NCI-H1048 (cell line): ENCODE measurements around the gene ZNF580.

ENCODE experiments used
- DNase-seq: peaks from one replicate; lab custom pipeline; 2025; lab: John Stamatoyannopoulos, UW

ZNF580 gene

DNA sequence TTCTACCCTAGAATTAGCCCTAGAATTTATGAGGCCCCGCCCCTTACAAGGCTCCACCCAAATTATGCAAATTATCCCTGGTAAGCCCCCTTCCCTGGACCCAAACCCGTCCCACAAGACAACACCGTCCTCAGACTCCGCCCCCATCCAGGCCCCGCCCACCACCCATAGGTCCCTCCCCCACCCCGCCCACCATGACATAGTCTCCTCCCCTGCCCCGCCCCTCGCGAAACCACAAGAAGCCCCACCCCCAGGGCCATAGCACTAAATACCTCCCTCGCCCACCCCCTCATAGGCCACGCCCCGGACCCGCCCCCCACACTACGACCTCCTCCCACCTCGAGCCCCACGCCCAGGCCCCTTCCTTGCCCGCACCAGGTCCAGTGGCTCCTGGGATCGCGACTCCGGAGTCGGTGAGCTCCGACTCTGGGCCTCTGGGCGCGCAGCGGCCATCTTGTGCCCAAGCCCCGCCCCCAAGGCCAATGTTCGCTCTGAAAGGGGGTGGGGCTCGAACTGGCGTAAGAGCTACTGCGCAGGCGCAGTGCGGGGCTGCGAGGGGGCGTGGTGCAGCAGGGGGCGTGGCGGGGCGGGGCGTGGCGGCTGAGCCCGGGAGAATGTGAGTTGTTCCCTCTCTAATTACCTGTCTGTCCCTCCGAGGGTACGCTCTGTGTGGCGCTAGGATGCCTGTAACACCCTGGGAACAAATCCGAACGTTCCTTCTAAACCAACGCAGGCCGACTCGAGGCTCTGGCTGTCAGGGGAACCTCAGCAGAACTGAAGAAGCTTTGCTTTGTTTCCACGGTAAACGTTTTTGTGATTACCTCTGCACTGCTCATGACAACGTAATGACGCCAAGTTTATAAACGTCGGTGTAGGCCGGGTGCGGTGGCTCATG, 16.4 kb upstream of the ZNF580 start, which contains the start of gene ZNF784:
Gene ZNF784 (minus strand): TSS at position 458 of the 895 bp plus-strand sequence. CDS start 5 bp downstream, at position 453.
- peak; percentile 79 for DNase-seq

DNA sequence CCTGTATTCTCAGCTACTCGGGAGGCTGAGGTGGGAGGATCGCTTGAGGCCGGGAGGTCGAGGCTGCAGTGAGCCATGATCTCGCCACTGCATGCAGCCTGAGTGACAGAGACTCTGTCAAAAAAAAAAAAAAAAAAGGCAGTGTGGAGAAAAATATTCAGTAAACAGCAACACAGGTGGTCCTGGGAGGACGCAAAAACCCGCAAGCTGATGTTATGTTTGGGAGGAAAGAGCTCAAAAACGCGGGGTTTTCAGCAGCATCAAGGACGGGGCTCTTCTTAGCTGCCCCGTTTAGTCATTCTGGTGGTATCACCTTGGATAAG, 15.8 kb upstream of the ZNF580 start:
- no peak for DNase-seq

DNA sequence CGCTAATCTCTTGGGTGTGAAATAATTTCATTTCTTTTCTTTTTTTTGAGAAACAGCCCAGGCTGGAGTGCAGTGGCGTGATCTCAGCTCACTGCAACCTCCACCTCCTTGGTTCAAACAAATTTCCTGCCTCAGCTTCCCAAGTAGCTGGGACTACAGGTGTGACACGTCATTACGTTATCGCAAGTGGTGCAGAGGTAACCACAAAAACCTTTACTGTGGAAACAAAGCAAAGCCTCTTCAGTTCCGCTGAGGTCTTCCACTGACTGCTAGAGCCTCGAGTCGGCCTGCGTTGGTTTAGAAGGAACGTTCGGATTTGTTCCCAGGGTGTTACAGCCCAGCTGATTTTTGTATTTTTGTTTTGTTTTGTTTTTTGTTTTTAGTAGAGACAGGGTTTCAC, 14.5 kb upstream of the ZNF580 start:
- DNase-seq, result no peak

DNA sequence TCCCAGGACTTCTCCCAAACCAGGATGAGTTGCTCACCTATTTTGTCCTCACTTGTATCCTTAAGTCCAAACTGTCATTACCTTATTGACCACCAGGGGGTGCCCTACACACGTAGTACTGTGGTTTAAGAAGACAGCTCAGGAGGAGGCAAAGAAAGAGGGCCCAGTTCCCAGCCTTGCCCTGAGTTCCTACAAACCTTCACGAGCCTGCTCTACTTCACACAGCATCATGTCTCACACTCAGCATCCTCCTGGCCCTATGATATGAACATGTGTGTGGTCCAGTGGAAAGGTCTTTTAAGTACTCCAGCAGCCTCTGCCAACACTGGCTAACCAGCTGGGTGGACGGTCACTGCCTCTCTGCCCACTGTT, 8.4 kb upstream of the ZNF580 start:
- DNase-seq, result peak; percentile 86

DNA sequence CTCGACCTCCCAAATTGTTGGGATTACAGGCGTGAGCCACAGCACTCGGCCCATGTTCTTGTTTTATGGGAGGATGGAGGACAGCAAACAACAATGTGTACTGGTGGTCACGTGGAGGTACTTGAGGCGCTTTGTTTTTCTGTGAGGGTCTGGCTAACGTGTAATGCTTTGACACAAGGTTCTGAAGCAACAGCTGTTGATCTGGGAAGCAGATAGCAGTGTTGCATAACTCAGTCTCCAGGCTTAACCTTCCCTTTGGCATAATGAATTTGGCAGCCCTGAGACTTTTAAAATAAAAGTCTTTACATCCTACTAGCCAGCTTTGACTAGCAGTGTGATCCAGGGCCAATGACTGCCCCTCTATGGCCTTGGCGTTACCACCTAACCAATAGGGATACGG, 6.9 kb upstream of the ZNF580 start:
- DNase-seq, result no peak

DNA sequence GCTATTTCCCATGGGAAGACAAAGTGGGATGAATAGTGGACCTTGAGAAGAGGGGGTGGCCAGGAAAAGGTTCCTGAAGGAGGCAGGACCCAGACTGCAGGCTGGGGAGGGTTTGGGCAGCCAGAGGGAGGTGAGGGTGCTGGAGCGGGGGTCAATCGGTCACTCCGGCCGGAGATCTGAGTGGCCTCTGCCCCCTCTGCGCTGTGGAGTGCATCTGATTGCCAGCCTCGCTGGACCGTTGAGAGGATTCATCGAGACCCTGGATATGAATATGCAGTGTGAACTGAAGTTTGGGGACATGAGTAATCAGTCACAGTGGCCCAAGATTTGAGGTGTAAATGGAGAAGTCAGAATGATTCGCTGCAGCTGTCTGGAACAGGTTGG, 5.5 kb upstream of the ZNF580 start:
- no peak for DNase-seq

DNA sequence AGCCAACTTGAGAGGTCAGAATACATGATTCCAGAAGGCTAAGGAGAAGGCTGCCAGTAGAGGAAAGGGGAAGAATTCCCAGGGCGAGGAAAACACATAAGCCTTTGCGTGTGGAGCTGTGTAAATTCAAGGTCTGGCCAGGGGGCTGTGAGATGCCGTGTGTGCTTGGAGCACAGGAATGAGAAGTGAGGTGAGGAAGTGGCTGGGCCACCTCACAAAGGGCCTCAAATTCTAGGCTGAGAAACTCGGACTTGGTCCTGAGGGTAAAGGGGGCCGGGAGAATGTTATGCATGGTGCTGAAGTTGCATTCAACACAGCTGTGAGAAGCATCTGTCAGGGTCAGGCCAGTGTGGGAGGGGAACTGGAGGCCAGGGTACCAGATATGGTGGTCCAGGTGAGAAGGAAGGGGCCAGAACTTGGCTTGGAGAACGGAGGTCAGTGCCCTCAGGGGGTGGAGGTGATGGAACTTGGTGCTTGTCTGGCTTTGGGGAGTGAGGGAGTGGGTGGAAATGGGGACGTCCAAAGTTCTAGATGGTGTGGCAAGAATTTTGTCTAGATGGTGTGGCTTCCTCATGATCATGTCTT, 4.9 kb upstream of the ZNF580 start:
- no peak for DNase-seq

DNA sequence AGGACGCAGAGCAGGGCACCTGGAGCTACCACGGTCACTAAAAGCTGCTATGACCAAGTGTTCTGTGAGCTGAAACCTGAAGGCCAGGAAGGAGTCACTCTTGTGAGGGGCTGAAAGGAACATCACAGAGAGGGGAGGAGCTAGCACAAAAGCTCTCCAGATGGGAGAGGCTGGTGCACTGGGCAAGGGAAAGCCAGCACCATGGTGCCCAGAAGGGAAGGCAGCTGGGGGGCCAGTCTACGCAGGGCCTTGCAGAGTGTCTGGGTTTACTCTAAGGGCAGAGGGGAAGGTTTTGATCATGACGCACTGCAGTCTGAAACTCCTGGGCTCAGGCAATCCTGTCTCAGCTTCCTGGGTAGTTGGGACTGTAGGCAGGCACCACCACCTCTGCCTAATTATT, 4.1 kb upstream of the ZNF580 start:
- no peak for DNase-seq

DNA sequence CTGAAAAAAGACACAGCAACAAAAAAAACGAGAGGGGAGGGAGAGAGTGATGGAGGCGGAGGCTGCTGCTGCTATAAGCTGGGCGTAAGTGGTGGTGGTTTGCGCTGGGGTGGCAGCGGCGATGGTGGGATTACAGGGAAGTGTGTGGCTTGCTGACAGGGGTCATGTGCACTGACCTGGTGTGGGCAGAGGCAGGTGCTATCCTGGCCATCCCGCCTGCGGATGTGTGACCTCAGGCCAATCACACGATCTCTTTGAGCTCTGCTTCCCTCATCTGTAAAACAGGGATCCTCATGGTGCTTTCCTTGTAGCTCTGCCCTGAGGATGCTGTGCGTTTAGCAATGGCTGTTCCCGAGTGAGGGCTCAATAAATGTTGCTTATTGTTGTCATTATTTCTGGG, 3.3 kb upstream of the ZNF580 start:
- DNase-seq, result no peak

DNA sequence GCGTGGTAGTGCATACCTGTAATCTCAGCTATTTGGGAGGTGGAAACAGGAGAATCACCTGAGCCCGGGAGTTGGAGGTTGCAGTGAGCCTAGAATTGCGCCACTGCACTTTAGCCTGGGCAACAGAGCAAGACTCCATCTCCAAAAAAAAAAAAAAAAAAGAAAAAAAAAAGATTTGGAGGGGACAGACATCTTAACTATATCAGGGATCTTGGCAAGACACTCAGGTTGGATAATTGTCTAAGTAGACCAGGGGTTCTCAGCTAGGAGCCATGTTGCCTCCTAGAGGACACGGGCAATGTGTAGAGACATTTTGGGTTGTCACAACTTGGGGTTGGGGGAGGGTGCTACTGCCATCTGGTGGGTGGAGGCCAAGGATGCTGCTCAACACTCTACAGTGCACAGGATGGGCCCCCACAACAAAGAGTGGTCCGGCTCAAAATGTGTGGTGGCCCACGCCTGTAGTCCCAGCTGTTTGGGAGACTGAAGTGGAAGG, 1.9 kb upstream of the ZNF580 start:
- DNase-seq, result no peak

DNA sequence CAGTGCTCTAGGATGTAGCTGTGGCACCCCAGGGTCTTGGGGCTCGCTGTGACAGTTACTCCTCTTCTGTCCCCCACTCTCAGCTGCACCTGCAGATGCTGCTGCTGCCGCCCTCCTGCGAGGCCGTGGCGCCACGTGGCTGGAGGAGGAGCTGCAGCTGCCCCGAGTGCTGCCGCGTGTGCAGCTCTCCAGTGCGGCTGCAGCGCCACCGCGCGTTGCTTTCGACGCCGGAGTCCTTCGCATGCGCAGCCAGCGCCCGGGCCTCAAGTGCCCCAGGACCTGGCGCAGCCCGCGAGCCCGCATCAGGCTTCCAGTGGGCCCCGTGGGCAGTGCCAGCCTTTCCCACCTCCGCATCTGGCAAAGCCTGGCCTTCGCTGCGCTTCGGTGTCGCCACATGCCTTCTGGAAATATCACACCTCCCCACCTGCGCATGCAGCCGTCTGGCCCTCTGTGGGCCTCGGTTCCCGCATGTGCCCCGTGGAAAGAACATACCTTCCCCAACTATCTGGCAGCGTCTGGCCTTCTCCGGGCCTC, 692 bp upstream of the ZNF580 start:
- peak; percentile 70 for DNase-seq

DNA sequence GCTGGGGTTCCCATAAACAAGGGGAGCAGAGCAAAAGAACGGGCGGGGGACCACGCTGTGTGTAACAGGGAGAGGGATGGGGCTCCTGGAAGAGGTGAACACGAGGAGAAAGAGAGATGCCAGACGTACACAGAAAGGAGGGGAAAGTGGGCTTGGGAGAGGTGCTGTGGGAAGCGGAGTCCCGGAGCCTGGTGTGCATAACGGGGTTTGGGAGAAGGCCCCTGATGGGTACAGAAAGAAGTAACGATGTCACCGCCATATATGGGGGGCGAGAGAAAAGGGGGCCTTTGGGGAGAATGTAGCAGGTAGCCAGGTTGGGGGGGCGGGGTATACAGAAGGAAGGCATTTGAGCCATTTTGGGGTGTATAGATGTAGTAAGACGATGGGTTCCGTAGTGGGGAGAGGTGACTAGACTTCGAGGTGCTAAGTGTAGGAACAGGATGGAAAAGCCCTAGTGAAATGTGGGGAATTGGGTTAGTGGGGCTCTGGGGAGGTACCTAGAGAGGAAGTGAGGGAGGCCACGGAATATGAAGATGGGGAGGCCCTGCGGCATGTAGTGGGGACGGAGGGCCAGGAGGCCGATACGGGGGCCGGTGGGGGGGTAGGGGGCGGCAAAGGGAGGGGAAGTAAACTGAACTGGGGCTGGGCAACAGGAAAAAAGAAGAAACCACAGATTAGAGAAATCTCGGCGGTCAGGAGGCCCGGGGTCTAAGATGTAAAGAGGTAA, 787 bp downstream of the ZNF580 start:
- no peak for DNase-seq

DNA sequence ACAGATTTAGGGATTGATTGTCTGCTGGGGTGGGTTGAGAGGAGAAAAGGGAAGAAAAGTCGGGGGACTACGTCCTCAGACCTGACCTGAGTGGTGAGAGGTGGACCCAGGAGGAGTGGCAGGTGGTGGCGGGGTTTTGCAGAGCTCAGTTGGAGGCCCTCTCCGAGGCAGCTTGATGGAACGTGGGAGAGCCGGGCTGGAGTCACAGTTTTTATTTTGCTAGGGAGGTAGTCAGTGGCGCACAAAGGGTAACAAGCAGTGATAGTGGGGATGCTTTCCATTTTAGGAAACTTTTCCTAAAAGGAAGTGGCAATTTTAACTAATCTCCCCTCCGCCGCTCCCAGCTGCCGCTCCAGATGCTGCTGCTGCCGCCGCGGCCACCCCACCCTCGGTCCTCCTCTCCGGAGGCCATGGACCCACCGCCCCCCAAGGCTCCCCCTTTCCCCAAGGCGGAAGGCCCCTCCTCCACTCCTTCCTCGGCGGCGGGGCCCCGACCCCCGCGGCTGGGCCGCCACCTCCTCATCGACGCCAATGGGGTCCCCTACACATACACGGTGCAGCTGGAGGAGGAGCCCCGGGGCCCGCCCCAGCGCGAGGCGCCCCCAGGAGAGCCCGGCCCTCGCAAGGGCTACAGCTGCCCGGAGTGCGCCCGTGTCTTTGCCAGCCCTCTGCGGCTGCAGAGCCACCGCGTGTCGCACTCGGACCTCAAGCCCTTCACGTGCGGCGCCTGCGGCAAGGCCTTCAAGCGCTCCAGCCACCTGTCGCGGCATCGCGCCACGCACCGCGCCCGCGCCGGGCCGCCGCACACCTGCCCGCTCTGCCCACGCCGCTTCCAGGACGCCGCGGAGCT, 1.6 kb downstream of the ZNF580 start:
- no peak for DNase-seq

DNA sequence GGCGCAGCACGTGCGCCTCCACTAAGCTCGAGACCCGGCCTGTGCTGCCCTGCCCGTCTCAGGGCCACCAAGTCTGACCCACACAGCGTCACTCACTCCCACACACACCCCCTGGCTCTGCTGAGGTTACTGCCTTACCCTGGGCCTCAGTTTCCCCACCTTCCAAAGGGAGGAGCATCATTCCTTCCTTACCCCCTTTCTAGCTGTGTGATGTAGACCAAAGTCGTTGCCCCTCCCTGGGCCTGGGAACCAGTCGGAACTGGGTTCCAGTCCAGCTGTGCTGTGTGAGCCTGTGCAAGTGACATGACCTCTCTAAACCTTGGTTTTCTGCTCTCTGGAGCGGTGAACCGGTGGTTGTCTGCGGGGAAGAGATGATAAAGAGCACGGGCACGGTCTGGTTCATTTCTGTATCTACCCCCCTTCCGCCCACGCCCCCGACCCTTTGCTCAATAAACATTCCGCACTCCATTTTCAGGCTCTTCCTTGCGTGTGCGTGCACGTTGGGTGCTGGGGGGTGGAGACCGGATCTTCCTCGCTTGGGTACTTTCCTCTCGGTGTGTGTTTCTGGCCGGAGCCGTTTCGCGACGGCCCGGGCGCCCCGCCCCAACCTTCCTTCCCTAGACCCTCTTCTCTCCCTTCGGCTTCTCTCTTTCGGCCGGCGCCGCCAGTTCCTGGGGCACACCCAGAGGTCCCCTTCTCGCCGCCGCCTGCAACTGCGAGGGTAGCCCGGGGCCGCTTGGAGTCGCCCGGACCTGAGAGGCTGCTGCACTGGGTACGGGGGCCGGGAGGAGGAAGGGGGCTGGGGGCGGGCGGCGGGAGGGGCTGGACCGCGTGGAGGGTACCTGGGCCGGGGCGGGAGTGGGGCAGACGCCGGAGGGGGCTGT, 2.4 kb downstream of the ZNF580 start, which contains the start of gene ZNF581:
Gene ZNF581 (plus strand): TSS at position 647 of the 884 bp plus-strand sequence. CDS start 923 bp downstream, outside the sequence.
- DNase-seq, result no peak

DNA sequence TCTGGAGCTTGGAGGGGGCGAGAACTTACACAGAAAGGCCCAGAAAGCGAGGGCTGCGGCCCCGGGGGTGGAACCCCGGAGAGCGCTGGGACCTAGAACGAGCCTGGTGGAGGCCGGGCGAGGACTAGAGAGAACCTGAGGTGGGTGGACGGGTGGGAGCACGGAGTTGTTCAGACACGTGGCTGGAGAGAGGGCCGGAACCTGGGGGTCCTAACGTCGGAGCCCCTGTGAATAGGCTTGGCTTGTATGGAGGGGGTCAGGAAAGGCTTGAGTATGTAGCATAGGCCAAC, 3.0 kb downstream of the ZNF580 start:
- DNase-seq, result no peak

DNA sequence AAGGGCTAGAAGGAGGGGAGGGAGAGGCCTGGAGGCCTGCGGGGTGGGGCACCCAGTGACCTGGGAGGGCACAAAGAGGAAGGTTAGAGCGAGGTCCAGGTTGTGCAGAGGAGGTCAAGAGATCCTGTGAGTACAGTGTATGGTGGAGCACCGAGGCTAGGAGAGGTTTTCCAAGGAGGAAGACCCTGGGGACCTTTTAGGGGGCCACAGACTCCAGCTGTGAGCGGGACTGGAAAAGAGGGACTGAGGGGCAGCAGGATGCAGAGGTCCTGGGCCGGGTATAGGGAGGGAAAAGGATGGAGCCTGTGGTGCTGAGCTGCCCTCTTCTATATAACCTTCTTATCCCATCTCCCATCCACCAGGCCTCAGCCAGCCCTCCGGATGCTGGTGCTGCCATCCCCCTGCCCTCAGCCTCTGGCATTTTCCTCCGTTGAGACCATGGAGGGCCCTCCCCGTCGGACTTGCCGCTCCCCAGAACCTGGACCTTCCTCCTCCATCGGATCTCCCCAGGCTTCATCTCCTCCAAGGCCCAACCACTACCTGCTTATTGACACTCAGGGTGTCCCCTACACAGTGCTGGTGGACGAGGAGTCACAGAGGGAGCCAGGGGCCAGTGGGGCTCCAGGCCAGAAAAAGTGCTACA, 3.5 kb downstream of the ZNF580 start:
- DNase-seq, result no peak

DNA sequence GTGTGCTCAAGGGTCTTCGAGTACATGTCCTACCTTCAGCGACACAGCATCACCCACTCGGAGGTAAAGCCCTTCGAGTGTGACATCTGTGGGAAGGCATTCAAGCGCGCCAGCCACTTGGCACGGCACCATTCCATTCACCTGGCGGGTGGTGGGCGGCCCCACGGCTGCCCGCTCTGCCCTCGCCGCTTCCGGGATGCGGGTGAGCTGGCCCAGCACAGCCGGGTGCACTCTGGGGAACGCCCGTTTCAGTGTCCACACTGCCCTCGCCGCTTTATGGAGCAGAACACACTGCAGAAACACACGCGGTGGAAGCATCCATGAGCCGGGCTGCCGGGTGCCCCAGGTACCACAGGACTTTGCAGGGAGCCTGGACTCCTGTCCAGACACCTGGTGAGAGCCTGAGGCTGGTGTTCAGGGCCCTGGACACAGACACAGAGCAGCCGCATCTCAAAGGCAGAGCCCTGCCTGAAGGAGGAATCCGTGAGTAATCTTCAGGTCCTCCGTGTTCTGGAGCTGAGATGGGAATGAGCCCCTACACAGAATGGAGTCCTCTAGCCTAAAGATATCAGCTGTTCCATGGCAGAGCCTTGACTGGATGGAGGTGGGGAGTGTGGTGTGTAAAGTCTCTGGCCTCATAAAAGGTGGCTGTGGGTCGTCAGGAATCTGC, 4.2 kb downstream of the ZNF580 start:
- no peak for DNase-seq

DNA sequence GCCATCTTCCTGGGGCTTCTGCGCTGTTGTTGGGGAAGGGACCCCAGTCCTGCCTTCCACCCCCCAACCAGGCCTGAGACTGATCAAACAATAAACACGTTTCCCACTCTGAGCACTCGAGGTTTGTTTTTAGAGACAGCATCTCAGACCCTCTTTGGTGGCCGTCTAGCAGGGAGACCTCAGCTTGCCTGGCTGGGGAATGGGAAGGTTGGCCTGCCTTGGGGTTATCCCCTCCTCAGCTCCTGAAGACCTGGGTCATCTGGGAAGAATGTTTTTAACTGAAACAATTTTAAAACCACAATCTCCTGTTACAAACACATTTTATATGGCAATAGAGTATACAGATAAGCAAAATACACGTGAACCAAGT, 4.7 kb downstream of the ZNF580 start:
- DNase-seq, result no peak

DNA sequence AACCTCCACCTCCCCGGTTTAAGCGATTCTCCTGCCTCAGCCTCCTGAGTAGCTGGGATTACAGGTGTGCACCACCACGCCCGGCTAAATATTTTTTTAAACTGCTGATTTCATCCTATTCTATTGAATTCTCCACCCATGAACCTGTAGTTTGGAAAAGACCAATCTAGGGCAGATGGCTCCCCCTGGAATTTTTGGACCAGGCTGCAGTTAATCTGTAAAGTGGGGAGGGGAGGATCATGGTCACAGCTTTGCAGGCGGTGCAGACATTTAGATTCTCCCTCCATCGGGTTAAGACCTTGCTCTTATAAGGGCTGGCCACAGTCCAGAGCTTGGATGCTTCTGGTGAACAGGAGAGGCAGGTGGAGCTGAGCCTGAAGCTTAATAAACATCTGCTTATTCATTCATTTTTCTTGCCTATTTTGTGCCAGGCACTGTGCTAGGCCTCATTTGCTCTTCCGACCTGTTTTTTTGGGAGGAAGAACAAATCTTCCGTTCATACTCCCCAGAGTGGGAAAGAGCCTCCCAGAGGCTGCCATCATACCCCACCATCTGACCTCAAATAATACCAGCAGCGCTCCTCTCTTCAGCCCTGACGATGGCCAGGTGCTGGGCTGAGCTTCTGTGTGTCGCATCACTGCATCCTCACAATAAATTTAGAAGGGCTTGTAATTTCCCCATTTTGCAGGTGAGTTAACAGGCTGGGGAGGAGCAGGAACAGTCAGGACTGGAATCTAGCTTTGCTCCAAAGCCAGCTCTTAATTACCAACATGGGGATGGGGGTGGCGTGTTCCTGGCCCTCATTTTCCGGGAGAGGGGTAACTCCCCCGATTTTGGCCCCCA, 6.3 kb downstream of the ZNF580 start:
- no peak for DNase-seq
